ENCODE results near the gene DCPS.
"Not testable (repeated sequence)": the region's sequence is repeated elsewhere in the genome, so short reads cannot be mapped to it uniquely, and the experiment has no call there.

The DCPS gene

GRCh38 chr11:126394036-126394435 lies 90.2 kb downstream of the DCPS start:
- no peak for TF ChIP-seq CTCF (conservative IDR thresholded peaks at IDR 0.05; ENCODE audit: low read depth, low read length)
- H3K4me3 ChIP-seq (ENCODE audit: low read depth, low read length), result no peak overlapping the region
- DNase-seq (ENCODE audit: low read depth), result no peak

DNA sequence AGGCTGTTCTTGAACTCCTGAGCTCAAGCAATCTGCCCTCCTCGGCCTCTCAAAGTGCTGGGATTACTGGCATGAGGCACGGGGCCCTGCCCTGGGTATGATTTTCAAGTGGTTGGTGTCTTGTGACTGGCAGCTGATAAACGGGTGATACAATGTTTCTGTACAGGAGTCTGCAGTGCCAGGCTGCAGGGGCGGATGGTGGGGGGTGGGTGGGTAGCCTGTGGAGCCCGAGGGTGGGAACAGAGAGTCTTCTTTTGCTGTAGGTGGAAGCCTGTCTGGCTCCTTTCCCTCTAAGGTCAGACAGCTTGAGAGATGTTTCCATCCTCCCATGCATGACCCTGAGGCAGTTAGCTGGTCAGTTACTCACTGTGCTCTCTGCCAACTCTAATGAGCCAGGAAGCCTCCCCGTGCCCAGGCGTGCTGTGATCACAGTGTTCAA lies 90.8 kb downstream of the DCPS start:
- DNase-seq (ENCODE audit: low read depth); H3K4me3 ChIP-seq (ENCODE audit: low read depth, low read length): not testable (repeated sequence)
